SK-N-SH (cell line): ENCODE data around the gene CLIC6.

ENCODE experiments used
- EP300 ChIP-seq, 2 experiments: IDR thresholded peaks; 2 replicates each; pipeline versions ENCODE4 v1.4.0 to v1.6.1; 2012; ENCODE audit warnings: borderline replicate concordance in 1 of 2, low read depth in 1 of 2, low read length in 1 of 2
- FOXJ3 ChIP-seq: sonication (generic); formaldehyde crosslinking; IDR thresholded peaks from 2 replicates; pipeline ENCODE4 v1.5.1; 2020; ENCODE audit warnings: mild to moderate bottlenecking, missing genetic modification reagents
- RFX5 ChIP-seq: IDR thresholded peaks from 2 replicates; pipeline ENCODE4 v1.6.1; 2012; ENCODE audit warnings: mild to moderate bottlenecking, improper control_type of control experiment, low read length
- SIN3A ChIP-seq: IDR thresholded peaks from 2 replicates; pipeline ENCODE4 v1.6.1; 2012; ENCODE audit warnings: low read depth, mild to moderate bottlenecking, low read length, moderate library complexity, borderline replicate concordance
- TF ChIP-seq, protein P1 (sequence below): fragments of 200-600 bp; sonication (generic); IDR thresholded peaks from 2 replicates; pipeline ENCODE4 v1.6.1; 2017; ENCODE audit warnings: antibody characterized with exemption, mild to moderate bottlenecking, moderate library complexity
- TF ChIP-seq, protein P2 (sequence below): IDR thresholded peaks from 2 replicates; pipeline ENCODE4 v1.4.0; 2012; ENCODE audit warnings: low read depth, borderline replicate concordance

DNA sequence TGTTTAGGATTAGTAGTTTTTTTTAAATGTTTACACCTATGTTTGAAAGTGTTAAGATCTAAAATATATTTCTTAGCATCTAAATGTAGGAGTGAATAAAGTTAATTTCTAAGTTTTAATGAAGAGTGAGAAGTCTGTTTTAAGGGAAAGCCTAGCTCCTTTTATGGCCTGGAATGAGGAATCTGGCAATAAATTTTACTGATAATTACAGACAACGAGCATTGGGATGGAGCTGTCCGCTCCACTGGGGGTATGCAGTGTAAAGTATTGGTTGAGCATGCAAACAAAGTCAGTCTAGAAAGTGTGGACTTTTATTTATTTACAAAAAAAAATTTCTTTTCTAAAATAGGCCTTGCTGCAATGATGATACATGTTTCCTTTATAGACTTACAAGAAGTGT lies 19.0 kb downstream of the CLIC6 start:
- TF ChIP-seq, protein P1, sequence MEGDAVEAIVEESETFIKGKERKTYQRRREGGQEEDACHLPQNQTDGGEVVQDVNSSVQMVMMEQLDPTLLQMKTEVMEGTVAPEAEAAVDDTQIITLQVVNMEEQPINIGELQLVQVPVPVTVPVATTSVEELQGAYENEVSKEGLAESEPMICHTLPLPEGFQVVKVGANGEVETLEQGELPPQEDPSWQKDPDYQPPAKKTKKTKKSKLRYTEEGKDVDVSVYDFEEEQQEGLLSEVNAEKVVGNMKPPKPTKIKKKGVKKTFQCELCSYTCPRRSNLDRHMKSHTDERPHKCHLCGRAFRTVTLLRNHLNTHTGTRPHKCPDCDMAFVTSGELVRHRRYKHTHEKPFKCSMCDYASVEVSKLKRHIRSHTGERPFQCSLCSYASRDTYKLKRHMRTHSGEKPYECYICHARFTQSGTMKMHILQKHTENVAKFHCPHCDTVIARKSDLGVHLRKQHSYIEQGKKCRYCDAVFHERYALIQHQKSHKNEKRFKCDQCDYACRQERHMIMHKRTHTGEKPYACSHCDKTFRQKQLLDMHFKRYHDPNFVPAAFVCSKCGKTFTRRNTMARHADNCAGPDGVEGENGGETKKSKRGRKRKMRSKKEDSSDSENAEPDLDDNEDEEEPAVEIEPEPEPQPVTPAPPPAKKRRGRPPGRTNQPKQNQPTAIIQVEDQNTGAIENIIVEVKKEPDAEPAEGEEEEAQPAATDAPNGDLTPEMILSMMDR, result no peak
- TF ChIP-seq EP300 (IDR thresholded peaks at IDR 0.05; ENCODE audit: borderline replicate concordance in 1 of 2, low read depth in 1 of 2, low read length in 1 of 2) (no peak), RFX5 (no peak), SIN3A (no peak), FOXJ3 (CRISPR knock-in tag) (no peak)
- TF ChIP-seq, protein P2, sequence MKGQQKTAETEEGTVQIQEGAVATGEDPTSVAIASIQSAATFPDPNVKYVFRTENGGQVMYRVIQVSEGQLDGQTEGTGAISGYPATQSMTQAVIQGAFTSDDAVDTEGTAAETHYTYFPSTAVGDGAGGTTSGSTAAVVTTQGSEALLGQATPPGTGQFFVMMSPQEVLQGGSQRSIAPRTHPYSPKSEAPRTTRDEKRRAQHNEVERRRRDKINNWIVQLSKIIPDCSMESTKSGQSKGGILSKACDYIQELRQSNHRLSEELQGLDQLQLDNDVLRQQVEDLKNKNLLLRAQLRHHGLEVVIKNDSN, result no peak
